Measurements from ENCODE around the gene CA9.
A peak's percentile ranks its signal among the peaks of the same experiment; 100 is the strongest.

CA9 gene

GRCh38 chr9:35690614-35691333 lies 17.0 kb downstream of the CA9 start:
- no peak for DNase-seq (ENCODE audit: low read depth in 1 of 2, low spot score in 1 of 2)

GRCh38 chr9:35691334-35691650 lies 17.6 kb downstream of the CA9 start:
- no peak for DNase-seq (ENCODE audit: low read depth in 1 of 2, low spot score in 1 of 2)

- DNase-seq (ENCODE audit: low read depth in 1 of 2, low spot score in 1 of 2): no peak
Observed at GRCh38 chr9:35691757-35692301, 18.1 kb downstream of the CA9 start.

- no peak for DNase-seq (ENCODE audit: low read depth in 1 of 2, low spot score in 1 of 2)
Observed at GRCh38 chr9:35695943-35696401, 22.2 kb downstream of the CA9 start.

- peak in 1 of 2 donors; percentile 30 for DNase-seq (ENCODE audit: low read depth in 1 of 2, low spot score in 1 of 2)
Observed at GRCh38 chr9:35696520-35697215, 22.9 kb downstream of the CA9 start.

- DNase-seq (ENCODE audit: low read depth in 1 of 2, low spot score in 1 of 2): no peak
Observed at GRCh38 chr9:35697486-35697885, 23.8 kb downstream of the CA9 start.

- DNase-seq (ENCODE audit: low read depth in 1 of 2, low spot score in 1 of 2): no peak
Observed at GRCh38 chr9:35698231-35698630, 24.5 kb downstream of the CA9 start.

GRCh38 chr9:35700031-35700430 lies 26.3 kb downstream of the CA9 start:
- no peak for DNase-seq (ENCODE audit: low read depth in 1 of 2, low spot score in 1 of 2)

GRCh38 chr9:35700942-35701341 lies 27.2 kb downstream of the CA9 start:
- no peak for DNase-seq (ENCODE audit: low read depth in 1 of 2, low spot score in 1 of 2)

GRCh38 chr9:35702696-35703095 lies 29.0 kb downstream of the CA9 start:
- no peak for DNase-seq (ENCODE audit: low read depth in 1 of 2, low spot score in 1 of 2)

- DNase-seq (ENCODE audit: low read depth in 1 of 2, low spot score in 1 of 2): no peak
Observed at GRCh38 chr9:35703906-35704672, 30.4 kb downstream of the CA9 start.

GRCh38 chr9:35705372-35705771 lies 31.6 kb downstream of the CA9 start:
- DNase-seq (ENCODE audit: low read depth in 1 of 2, low spot score in 1 of 2): no peak

GRCh38 chr9:35705836-35706430 lies 32.2 kb downstream of the CA9 start:
- no peak for DNase-seq (ENCODE audit: low read depth in 1 of 2, low spot score in 1 of 2)

GRCh38 chr9:35706951-35707350 lies 33.2 kb downstream of the CA9 start:
- no peak for DNase-seq (ENCODE audit: low read depth in 1 of 2, low spot score in 1 of 2)

- no peak for DNase-seq (ENCODE audit: low read depth in 1 of 2, low spot score in 1 of 2)
Observed at GRCh38 chr9:35708146-35708545, 34.4 kb downstream of the CA9 start.

- no peak for DNase-seq (ENCODE audit: low read depth in 1 of 2, low spot score in 1 of 2)
Observed at GRCh38 chr9:35710818-35711500, 37.2 kb downstream of the CA9 start.

GRCh38 chr9:35711501-35712428 lies 38.0 kb downstream of the CA9 start:
- no peak for DNase-seq (ENCODE audit: low read depth in 1 of 2, low spot score in 1 of 2)

- DNase-seq (ENCODE audit: low read depth in 1 of 2, low spot score in 1 of 2): no peak
Observed at GRCh38 chr9:35712762-35713400, 39.2 kb downstream of the CA9 start.

- no peak for DNase-seq (ENCODE audit: low read depth in 1 of 2, low spot score in 1 of 2)
Observed at GRCh38 chr9:35713578-35713977, 39.9 kb downstream of the CA9 start.

Data from activated CD4-positive, alpha-beta T cell treated with anti-CD3 and anti-CD28 coated beads, Interleukin-2, amount 50 U/mL, for 24 hours (primary cell).